Hypothalamus (tissue), 51 donors: ENCODE measurements around the gene MIPEP.

Experiments
- DNase-seq, 51 donors: peaks; one replicate each; lab custom pipeline; 2025; lab: John Stamatoyannopoulos, UW

The MIPEP gene

GRCh38 chr13:23811366-23812062 lies 77.7 kb downstream of the MIPEP start:
- DNase-seq, result no peak

- no peak for DNase-seq
These were observed 78.4 kb downstream of the MIPEP start for GRCh38 chr13:23810685-23811240.

- DNase-seq, result no peak
These were observed 80.4 kb downstream of the MIPEP start for GRCh38 chr13:23808803-23809202.

GRCh38 chr13:23806874-23807526 lies 82.2 kb downstream of the MIPEP start:
- no peak for DNase-seq

GRCh38 chr13:23805821-23806220 lies 83.4 kb downstream of the MIPEP start:
- no peak for DNase-seq

- no peak for DNase-seq
These were observed 84.1 kb downstream of the MIPEP start for GRCh38 chr13:23805122-23805521.

- DNase-seq, result no peak
These were observed 85.0 kb downstream of the MIPEP start for GRCh38 chr13:23804166-23804565.

GRCh38 chr13:23801141-23801540 lies 88.1 kb downstream of the MIPEP start:
- no peak for DNase-seq

GRCh38 chr13:23799945-23800344 lies 89.3 kb downstream of the MIPEP start:
- no peak for DNase-seq

GRCh38 chr13:23797276-23797903 lies 91.8 kb downstream of the MIPEP start:
- DNase-seq, result no peak

- no peak for DNase-seq
These were observed 92.6 kb downstream of the MIPEP start for GRCh38 chr13:23796551-23796950.

- no peak for DNase-seq
These were observed 94.7 kb downstream of the MIPEP start for GRCh38 chr13:23794267-23795161.

- no peak for DNase-seq
These were observed 95.5 kb downstream of the MIPEP start for GRCh38 chr13:23793711-23794110.

- no peak for DNase-seq
These were observed 96.5 kb downstream of the MIPEP start for GRCh38 chr13:23792680-23793079.

GRCh38 chr13:23790577-23791170 lies 98.5 kb downstream of the MIPEP start:
- DNase-seq, result no peak

GRCh38 chr13:23789576-23790346 lies 99.4 kb downstream of the MIPEP start:
- DNase-seq, result no peak

GRCh38 chr13:23788459-23788858 lies 100.7 kb downstream of the MIPEP start:
- DNase-seq, result no peak

GRCh38 chr13:23787464-23787863 lies 101.7 kb downstream of the MIPEP start:
- no peak for DNase-seq

GRCh38 chr13:23786607-23787006 lies 102.6 kb downstream of the MIPEP start:
- DNase-seq, result no peak

GRCh38 chr13:23778879-23779278 lies 110.3 kb downstream of the MIPEP start:
- no peak for DNase-seq
